ENCODE measurements around the gene ZNF862. TPM values are rescaled to one million over a fixed set of nuclear protein-coding genes. Genes with fewer than 3 reads are reported as not detected.

The ZNF862 gene
- total RNA-seq, 1 donor from 2014 or later = 19.6 TPM

GRCh38 chr7:149817836-149818535 lies 20.2 kb upstream of the ZNF862 start:
- no peak for TF ChIP-seq CTCF (conservative IDR thresholded peaks at IDR 0.05)
- no peak overlapping the region for H3K4me3 Mint-ChIP-seq
- H3K27ac Mint-ChIP-seq (ENCODE audit: unreplicated experiment) = no peak overlapping the region
- no peaks in the 10 kb centered on the region for H3K9me3 Mint-ChIP-seq
- no peak for DNase-seq (ENCODE audit: low read depth, low spot score)
- no peaks in the 10 kb centered on the region for H3K36me3 Mint-ChIP-seq (ENCODE audit: low read depth)
- no peaks in the 10 kb centered on the region for H3K27me3 Mint-ChIP-seq (ENCODE audit: low read depth)
- H3K4me1 Mint-ChIP-seq = no peaks in the 10 kb centered on the region

- TF ChIP-seq CTCF (conservative IDR thresholded peaks at IDR 0.05) = no peak
- DNase-seq (ENCODE audit: low read depth, low spot score) = no peak
- no peaks in the 10 kb centered on the region for H3K27me3 Mint-ChIP-seq (ENCODE audit: low read depth)
- H3K4me1 Mint-ChIP-seq = no peaks in the 10 kb centered on the region
- H3K36me3 Mint-ChIP-seq (ENCODE audit: low read depth) = no peaks in the 10 kb centered on the region
- no peak overlapping the region for H3K27ac Mint-ChIP-seq (ENCODE audit: unreplicated experiment)
- no peak overlapping the region for H3K4me3 Mint-ChIP-seq
- no peaks in the 10 kb centered on the region for H3K9me3 Mint-ChIP-seq
Measured at GRCh38 chr7:149818536-149818840, 19.7 kb upstream of the ZNF862 start.

GRCh38 chr7:149819141-149819960 lies 18.8 kb upstream of the ZNF862 start:
- H3K9me3 Mint-ChIP-seq = no peaks in the 10 kb centered on the region
- H3K27me3 Mint-ChIP-seq (ENCODE audit: low read depth) = no peaks in the 10 kb centered on the region
- H3K36me3 Mint-ChIP-seq (ENCODE audit: low read depth) = no peaks in the 10 kb centered on the region
- no peak overlapping the region for H3K27ac Mint-ChIP-seq (ENCODE audit: unreplicated experiment)
- no peak for TF ChIP-seq CTCF (conservative IDR thresholded peaks at IDR 0.05)
- H3K4me3 Mint-ChIP-seq = no peak overlapping the region
- no peak for DNase-seq (ENCODE audit: low read depth, low spot score)
- no peaks in the 10 kb centered on the region for H3K4me1 Mint-ChIP-seq

GRCh38 chr7:149819961-149820340 lies 18.2 kb upstream of the ZNF862 start:
- Mint-ChIP-seq H3K4me1 (no peaks in the 10 kb centered on the region), H3K27me3 (ENCODE audit: low read depth) (no peaks in the 10 kb centered on the region), H3K36me3 (ENCODE audit: low read depth) (no peaks in the 10 kb centered on the region)

GRCh38 chr7:149820622-149821190 lies 17.5 kb upstream of the ZNF862 start:
- no peak for DNase-seq (ENCODE audit: low read depth, low spot score)
- H3K27me3 Mint-ChIP-seq (ENCODE audit: low read depth) = no peaks in the 10 kb centered on the region
- no peaks in the 10 kb centered on the region for H3K9me3 Mint-ChIP-seq

More at GRCh38 chr7:149819961-149820340, 18.2 kb upstream of the ZNF862 start:
- DNase-seq (ENCODE audit: low read depth, low spot score) = no peak
- TF ChIP-seq CTCF (conservative IDR thresholded peaks at IDR 0.05) = no peak
- Mint-ChIP-seq H3K4me3 (no peak overlapping the region), H3K27ac (ENCODE audit: unreplicated experiment) (no peak overlapping the region), H3K9me3 (no peaks in the 10 kb centered on the region)

More at GRCh38 chr7:149820622-149821190, 17.5 kb upstream of the ZNF862 start:
- Mint-ChIP-seq H3K36me3 (ENCODE audit: low read depth) (no peaks in the 10 kb centered on the region), H3K4me1 (no peaks in the 10 kb centered on the region), H3K4me3 (no peak overlapping the region), H3K27ac (ENCODE audit: unreplicated experiment) (no peak overlapping the region)
- TF ChIP-seq CTCF (conservative IDR thresholded peaks at IDR 0.05) = no peak

Measured in neural crest cell (in vitro differentiated cells).